Activated naive CD8-positive, alpha-beta T cell (primary cell): ENCODE measurements around the gene ARGLU1.

Experiments used
- H3K27ac Mint-ChIP-seq: one replicate; pipeline ENCODE4 v1.8.0; 2021; ENCODE audit warnings: mixed read lengths
- H3K27me3 Mint-ChIP-seq: one replicate; pipeline ENCODE4 v1.8.0; 2021; ENCODE audit warnings: mixed read lengths
- H3K36me3 Mint-ChIP-seq: one replicate; pipeline ENCODE4 v1.8.0; 2021; ENCODE audit warnings: mixed read lengths
- H3K4me1 Mint-ChIP-seq: one replicate; pipeline ENCODE4 v1.8.0; 2021; ENCODE audit warnings: low read depth, mixed read lengths
- H3K4me3 Mint-ChIP-seq: one replicate; pipeline ENCODE4 v1.8.0; 2021; ENCODE audit warnings: mild to moderate bottlenecking, mixed read lengths
- H3K9me3 Mint-ChIP-seq: one replicate; pipeline ENCODE4 v1.8.0; 2021; ENCODE audit warnings: low read depth, mixed read lengths

Gene ARGLU1

GRCh38 chr13:106568299-106569003 lies 514 bp upstream of the ARGLU1 start:
- H3K9me3 Mint-ChIP-seq = no peaks in the 10 kb centered on the region
- peaks cover 55% of the 10 kb centered on the region for H3K4me1 Mint-ChIP-seq
- H3K36me3 Mint-ChIP-seq = peaks cover under 1% of the 10 kb centered on the region
- peak overlapping the region; percentile 99 for H3K4me3 Mint-ChIP-seq
- peak overlapping the region; percentile 90 for H3K27ac Mint-ChIP-seq
- H3K27me3 Mint-ChIP-seq = no peaks in the 10 kb centered on the region

DNA sequence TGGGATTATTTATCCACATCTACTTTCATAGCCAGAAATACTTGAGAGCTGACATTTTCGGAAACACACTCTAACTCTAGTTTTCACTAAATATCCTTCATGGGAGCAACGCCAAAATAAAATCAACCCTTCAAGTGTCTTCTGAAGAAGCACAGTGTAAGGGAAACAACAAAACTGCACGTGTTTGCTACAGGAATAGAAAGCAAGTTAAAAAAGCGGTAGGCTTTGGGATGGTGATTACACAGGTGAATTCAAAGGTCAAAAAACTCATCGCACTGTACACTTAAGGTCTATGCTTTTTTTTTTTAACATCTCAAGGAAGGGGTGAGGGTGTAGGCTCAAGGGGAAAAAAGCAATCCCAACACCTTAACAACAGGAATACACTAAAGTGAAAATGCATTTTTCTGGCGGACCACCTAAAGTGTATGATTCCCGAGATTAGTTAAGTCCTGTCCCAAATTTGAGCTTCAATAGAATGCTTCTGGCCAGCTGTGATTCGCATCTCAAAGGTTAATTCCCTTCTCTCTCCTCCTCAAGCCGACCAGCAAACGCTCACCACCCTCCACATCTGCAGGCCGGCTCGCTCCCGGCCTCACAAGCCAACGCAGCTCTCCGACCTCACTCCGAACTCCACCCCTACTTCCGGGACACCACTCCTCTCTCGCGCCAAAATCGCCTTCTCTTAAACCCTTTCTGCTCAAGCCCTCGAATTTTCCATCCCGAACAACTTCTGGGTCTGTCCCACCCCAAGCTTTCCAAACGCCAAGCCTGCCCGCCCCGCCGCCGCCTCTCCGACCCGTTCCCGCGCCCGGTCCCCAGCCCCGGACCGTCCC lies 1.1 kb downstream of the ARGLU1 start:
- Mint-ChIP-seq H3K27ac (peak overlapping the region; percentile 90), H3K36me3 (no peaks in the 10 kb centered on the region), H3K9me3 (no peaks in the 10 kb centered on the region), H3K27me3 (no peaks in the 10 kb centered on the region), H3K4me3 (peak overlapping the region; percentile 99), H3K4me1 (peaks cover 66% of the 10 kb centered on the region)

DNA sequence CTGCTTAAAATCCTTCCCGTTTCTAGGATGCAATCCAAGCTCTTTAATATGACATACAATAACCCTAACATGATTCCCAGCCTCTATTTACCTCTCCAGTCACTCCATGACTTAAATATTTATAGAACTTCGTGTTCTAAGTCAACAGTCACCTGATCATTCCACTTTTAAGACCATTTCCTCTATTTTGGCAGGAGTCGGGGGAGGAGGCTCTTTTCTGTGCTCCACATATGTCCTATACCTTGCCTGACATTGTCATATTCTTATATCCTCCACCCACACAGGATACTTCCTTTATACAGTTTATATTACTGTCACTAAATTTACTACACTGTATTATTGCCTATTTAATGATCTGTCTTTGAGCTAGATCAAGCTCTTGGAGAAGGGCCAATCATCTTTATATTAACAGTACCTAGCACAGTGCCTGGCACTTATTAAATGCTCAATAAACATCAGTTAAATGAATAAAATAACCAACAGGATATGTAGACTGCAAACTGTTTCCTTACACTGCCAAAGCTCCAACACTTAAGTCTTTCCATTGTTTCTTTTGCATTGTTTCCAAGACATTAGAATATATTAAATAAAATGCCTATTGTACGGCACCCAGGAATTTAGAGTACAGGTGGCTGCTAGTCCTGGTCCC lies 2.7 kb downstream of the ARGLU1 start:
- H3K27me3 Mint-ChIP-seq = no peaks in the 10 kb centered on the region
- H3K4me3 Mint-ChIP-seq = peak overlapping the region; percentile 99
- H3K4me1 Mint-ChIP-seq = peaks cover 75% of the 10 kb centered on the region
- peak overlapping the region; percentile 46 for H3K27ac Mint-ChIP-seq
- H3K9me3 Mint-ChIP-seq = no peaks in the 10 kb centered on the region
- H3K36me3 Mint-ChIP-seq = no peaks in the 10 kb centered on the region

GRCh38 chr13:106562301-106562700 lies 5.6 kb downstream of the ARGLU1 start:
- Mint-ChIP-seq H3K27me3 (no peaks in the 10 kb centered on the region), H3K4me3 (peak overlapping the region; percentile 64), H3K9me3 (no peaks in the 10 kb centered on the region), H3K27ac (no peak overlapping the region), H3K4me1 (peaks cover 72% of the 10 kb centered on the region), H3K36me3 (peaks cover 8% of the 10 kb centered on the region)

GRCh38 chr13:106561551-106562170 lies 6.3 kb downstream of the ARGLU1 start:
- Mint-ChIP-seq H3K27ac (peak overlapping the region; percentile 47), H3K27me3 (no peaks in the 10 kb centered on the region), H3K4me3 (peak overlapping the region; percentile 64), H3K4me1 (peaks cover 72% of the 10 kb centered on the region), H3K9me3 (no peaks in the 10 kb centered on the region), H3K36me3 (peaks cover 8% of the 10 kb centered on the region)

DNA sequence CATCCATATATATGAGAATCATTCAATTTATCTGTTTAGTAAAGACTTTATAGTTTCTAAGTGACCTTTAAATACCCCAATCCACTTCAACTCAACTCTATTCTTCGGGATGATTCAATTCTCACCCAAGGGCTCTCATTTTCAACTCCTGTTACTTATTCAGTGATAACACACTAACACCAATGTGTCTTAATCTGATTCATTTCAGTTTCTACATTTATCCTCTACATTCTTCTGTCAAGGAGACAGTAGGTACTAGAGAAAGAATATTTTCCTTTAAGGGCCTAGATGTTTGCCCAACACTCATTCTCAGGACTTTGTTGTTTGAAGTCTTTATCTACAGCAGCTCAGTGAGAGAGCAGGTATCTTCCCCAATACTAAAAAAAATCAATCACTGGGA lies 7.1 kb downstream of the ARGLU1 start:
- Mint-ChIP-seq H3K27me3 (no peaks in the 10 kb centered on the region), H3K36me3 (peaks cover 8% of the 10 kb centered on the region), H3K9me3 (no peaks in the 10 kb centered on the region), H3K4me3 (peak overlapping the region; percentile 34), H3K4me1 (peaks cover 67% of the 10 kb centered on the region), H3K27ac (peak overlapping the region; percentile 47)

- Mint-ChIP-seq H3K27ac (no peak overlapping the region), H3K36me3 (peaks cover 10% of the 10 kb centered on the region), H3K27me3 (no peaks in the 10 kb centered on the region), H3K4me1 (peaks cover 60% of the 10 kb centered on the region), H3K9me3 (no peaks in the 10 kb centered on the region), H3K4me3 (no peak overlapping the region)
Observed at GRCh38 chr13:106558527-106558926, 9.4 kb downstream of the ARGLU1 start.

DNA sequence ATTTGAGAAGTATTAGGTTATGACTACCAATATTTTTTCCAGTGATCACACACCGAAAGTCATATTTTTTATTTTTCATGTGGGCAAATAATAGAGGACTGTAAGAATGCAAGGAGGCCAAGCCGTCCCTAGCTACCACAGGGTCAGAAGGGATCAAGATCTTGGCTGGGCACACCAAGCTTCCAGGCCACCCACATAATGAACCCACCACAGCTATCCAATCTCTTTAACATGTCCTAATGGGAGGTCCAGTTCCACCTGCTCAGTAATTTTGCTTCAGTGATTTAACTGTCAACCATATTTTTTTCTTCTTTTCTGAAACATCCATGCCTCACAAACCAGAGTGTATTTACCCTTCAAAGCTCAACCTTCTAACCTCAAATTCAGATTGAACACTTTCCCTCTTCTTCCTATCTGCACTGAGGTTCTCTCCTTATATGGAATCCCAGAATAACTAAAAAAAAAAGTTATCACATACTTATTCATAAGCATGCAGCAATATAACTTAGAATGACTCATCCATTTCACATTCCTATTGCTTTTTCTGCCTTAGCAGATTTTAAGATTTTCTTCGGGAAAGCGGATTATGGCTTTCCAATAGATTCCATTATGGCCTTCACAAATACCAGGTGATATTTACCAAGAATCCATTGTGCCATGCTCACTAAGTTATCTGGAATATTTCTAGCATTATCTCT lies 12.2 kb downstream of the ARGLU1 start:
- H3K9me3 Mint-ChIP-seq = no peaks in the 10 kb centered on the region
- no peaks in the 10 kb centered on the region for H3K27me3 Mint-ChIP-seq
- H3K27ac Mint-ChIP-seq = no peak overlapping the region
- no peak overlapping the region for H3K4me3 Mint-ChIP-seq
- peaks cover 52% of the 10 kb centered on the region for H3K4me1 Mint-ChIP-seq
- peaks cover 14% of the 10 kb centered on the region for H3K36me3 Mint-ChIP-seq

GRCh38 chr13:106551751-106552150 lies 16.2 kb downstream of the ARGLU1 start:
- Mint-ChIP-seq H3K36me3 (peaks cover 6% of the 10 kb centered on the region), H3K27me3 (no peaks in the 10 kb centered on the region), H3K4me1 (peaks cover 39% of the 10 kb centered on the region), H3K4me3 (no peak overlapping the region), H3K27ac (peak overlapping the region; percentile 67), H3K9me3 (no peaks in the 10 kb centered on the region)

GRCh38 chr13:106551350-106551749 lies 16.6 kb downstream of the ARGLU1 start:
- Mint-ChIP-seq H3K4me3 (no peak overlapping the region), H3K36me3 (peaks cover 6% of the 10 kb centered on the region), H3K27ac (peak overlapping the region; percentile 67), H3K27me3 (no peaks in the 10 kb centered on the region), H3K4me1 (peaks cover 38% of the 10 kb centered on the region), H3K9me3 (no peaks in the 10 kb centered on the region)

- peak overlapping the region; percentile 25 for H3K27ac Mint-ChIP-seq
- H3K36me3 Mint-ChIP-seq = peaks cover 6% of the 10 kb centered on the region
- peaks cover 35% of the 10 kb centered on the region for H3K4me1 Mint-ChIP-seq
Observed at GRCh38 chr13:106550570-106551135, 17.3 kb downstream of the ARGLU1 start.

DNA sequence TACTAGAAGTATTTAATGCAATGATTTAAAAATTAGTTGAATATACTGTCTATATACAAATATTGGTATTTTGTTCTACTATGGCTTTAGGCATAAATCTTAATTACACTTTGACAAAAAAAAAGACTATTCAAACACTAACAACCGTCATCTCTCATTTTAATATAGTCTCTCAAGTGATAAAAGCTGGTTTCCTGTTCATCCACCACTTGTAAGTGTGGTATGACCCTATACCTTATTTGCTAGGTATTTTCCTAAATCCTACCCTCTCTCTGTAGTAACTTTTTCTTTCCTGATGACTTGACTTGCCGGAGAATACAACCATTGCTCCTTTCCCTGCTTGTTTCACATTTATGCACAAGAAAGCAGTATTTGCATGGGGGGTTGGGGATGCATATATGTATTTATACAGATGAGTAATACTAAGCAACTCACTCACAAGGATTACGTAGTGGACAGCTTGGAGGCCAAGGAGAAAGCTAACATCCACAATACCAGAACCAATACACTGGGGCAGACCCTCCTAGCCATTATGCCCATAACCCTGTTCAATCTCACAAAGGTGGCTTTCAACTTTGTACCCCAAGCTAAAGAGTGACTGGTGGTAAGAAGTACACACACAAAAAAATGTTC lies 19.8 kb downstream of the ARGLU1 start:
- Mint-ChIP-seq H3K4me1 (peaks cover 20% of the 10 kb centered on the region), H3K4me3 (no peak overlapping the region), H3K27me3 (no peaks in the 10 kb centered on the region), H3K36me3 (peaks cover 4% of the 10 kb centered on the region), H3K9me3 (no peaks in the 10 kb centered on the region), H3K27ac (no peak overlapping the region)

More at GRCh38 chr13:106550570-106551135, 17.3 kb downstream of the ARGLU1 start:
- Mint-ChIP-seq H3K4me3 (no peak overlapping the region), H3K9me3 (no peaks in the 10 kb centered on the region), H3K27me3 (no peaks in the 10 kb centered on the region)

DNA sequence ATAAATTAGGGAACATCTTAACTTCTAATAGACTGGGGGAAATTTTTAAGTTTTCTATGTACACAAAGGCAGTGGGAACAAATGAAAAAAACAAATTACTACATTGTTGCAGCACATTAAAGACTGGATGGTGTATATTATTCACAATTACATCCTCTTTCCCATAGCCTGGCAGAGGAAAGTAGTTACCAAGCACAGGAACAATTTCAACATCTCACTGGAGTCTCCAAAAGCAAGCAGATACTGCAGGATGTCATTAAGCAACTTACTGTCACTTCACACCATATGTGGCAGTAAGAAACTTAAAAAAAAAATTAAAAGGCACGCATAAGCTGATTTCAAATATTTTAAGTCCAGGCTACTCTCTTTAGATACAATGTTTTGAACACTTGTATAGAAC lies 26.1 kb downstream of the ARGLU1 start:
- H3K27me3 Mint-ChIP-seq = no peaks in the 10 kb centered on the region
- H3K27ac Mint-ChIP-seq = no peak overlapping the region
- H3K9me3 Mint-ChIP-seq = no peaks in the 10 kb centered on the region
- H3K4me1 Mint-ChIP-seq = peaks cover under 1% of the 10 kb centered on the region
- H3K4me3 Mint-ChIP-seq = no peak overlapping the region
- no peaks in the 10 kb centered on the region for H3K36me3 Mint-ChIP-seq

GRCh38 chr13:106540613-106541012 lies 27.3 kb downstream of the ARGLU1 start:
- Mint-ChIP-seq H3K4me1 (peaks cover 7% of the 10 kb centered on the region), H3K36me3 (no peaks in the 10 kb centered on the region), H3K27me3 (no peaks in the 10 kb centered on the region), H3K27ac (no peak overlapping the region), H3K4me3 (no peak overlapping the region), H3K9me3 (no peaks in the 10 kb centered on the region)
